ENCODE data around the gene LRRC15.

DNA sequence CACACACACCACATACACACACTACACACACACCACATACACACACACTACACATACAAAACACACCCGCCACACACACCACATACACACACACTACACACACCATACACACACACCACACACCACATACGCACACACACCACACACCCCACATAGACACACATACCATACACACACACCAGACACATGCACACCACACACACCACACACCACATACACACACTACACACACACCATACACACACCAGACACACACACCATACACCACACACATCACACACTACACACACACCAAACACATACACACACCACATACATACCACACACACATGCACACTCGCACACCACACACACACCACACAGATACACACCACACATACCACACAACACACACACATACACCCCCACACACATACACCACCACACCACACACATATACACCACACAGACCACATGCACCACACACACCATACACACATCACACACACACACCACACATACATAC, 44.7 kb downstream of the LRRC15 start:
- TF ChIP-seq POLR2AphosphoS5 (IDR thresholded peaks at IDR 0.05) (no peak), CTCF (IDR thresholded peaks at IDR 0.05) (no peak)
